ENCODE measurements around the gene CCN5.
A peak's percentile ranks its signal among the peaks of the same experiment; 100 is the strongest.
"Not testable (repeated sequence)": the region's sequence is repeated elsewhere in the genome, so short reads cannot be mapped to it uniquely, and the experiment has no call there.

Gene CCN5, protein sequence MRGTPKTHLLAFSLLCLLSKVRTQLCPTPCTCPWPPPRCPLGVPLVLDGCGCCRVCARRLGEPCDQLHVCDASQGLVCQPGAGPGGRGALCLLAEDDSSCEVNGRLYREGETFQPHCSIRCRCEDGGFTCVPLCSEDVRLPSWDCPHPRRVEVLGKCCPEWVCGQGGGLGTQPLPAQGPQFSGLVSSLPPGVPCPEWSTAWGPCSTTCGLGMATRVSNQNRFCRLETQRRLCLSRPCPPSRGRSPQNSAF

DNA sequence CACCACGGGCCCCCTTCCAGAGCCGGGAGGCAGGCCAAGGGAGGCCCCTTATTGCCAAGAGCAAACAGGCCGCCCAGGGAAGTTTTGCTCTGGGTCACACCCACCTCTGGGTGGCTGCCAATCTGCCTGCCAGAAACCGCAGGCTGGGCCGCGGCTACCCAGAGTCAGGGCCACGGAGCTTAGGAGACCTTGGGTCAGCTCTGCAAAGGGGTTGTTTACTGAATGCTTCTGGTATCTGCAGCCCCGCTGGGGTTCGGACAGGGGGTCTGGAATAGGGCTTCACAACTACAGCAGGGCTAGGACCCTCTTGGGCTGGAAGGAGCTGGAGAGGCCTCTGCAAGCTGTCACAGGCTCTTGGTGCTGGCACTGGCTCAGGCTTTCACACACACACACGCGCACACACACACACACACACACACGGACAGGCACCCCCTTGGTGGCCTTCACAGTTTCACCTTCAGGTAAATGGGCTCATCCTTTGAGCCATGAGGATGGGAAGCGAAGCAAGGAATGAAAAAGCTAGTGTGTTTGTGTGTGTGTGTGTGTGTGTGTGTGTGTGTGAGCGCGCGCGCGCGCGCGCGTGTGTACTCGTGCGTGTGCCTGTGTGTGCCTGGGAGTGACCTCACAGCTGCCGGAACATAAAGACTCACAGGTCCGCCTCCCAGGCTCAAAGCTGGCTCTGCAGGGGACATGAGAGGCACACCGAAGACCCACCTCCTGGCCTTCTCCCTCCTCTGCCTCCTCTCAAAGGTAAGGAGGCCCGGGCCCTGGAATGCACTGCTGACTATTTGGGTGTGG is at the start of gene CCN5:
Gene CCN5 (plus strand): TSS at position 669 of the 798 bp plus-strand sequence. CDS start 22 bp downstream, at position 691.
- no peak for DNase-seq (ENCODE audit: low read depth)

- DNase-seq (ENCODE audit: low read depth) = no peak
These were observed 49.1 kb upstream of the CCN5 start for GRCh38 chr20:44666066-44666465.

DNA sequence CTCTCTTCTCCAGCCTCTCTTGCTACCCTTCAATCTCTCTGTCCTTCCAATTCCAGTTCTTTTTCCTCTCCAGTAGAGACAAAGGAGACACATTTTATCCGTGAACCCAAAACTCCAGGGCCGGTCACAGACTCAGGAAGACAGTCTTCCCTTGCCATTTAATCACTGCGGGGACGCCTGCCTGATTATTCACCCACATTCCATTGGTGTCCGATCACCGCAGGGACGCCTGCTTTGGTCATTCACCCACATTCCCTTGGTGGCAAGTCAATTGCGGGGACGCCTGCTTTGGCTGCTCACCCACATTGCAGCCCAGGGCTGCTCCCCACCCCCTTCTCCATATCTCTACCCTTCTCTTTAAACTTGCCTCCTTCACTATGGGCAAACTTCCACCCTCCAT is 44.3 kb upstream of the CCN5 start:
- DNase-seq (ENCODE audit: low read depth) = not testable (repeated sequence)

GRCh38 chr20:44671541-44671940 is 43.6 kb upstream of the CCN5 start:
- peak; percentile 70 for DNase-seq (ENCODE audit: low read depth)

DNA sequence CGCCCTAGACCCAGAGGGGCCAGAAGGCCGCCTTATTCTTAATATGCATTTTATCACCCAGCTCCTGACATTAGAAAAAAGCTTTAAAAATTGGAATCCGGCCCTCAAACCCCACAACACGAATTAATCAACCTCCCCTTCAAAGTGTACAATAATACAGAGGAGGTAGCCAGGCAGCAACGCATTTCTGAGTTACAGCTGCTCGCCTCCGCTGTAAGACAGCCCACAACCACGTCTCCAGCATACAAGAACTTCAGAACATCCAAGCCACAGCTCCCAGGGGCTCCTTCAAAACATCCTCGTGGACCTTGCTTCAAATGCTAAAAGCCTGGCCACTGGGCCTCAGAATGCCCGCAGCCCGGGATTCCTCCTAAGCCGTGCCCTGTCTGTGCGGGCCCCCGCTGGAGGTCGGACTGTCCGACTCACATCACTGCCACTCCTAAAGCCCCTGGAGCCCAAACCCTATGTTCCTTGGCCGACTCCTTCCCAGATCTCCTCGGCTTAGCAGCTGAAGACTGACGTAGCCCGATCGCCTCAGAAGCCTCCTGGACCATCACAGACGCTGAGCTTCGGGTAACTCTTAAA is 42.8 kb upstream of the CCN5 start:
- DNase-seq (ENCODE audit: low read depth) = not testable (repeated sequence)

DNA sequence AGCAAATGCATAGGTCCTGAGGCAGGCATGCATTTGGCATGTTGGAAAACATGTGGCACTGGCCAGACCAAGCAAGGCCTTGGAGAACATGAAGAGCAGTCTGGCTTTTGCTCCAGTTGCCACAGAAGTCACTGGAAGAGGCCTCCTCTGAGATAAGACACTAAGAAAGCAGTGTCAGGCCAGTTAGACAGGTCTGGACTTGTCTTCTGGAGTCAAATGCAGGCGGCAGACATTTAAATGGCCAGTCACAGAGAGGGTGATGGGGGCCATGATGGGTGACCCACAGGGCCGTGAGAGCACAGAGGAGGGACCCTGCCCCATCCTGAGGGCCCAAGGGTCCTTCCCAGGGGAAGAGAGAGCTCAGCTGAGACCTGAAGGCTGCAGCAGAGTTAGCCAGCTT is 36.9 kb upstream of the CCN5 start:
- DNase-seq (ENCODE audit: low read depth) = no peak

GRCh38 chr20:44678990-44679611 is 36.1 kb upstream of the CCN5 start:
- no peak for DNase-seq (ENCODE audit: low read depth)

DNA sequence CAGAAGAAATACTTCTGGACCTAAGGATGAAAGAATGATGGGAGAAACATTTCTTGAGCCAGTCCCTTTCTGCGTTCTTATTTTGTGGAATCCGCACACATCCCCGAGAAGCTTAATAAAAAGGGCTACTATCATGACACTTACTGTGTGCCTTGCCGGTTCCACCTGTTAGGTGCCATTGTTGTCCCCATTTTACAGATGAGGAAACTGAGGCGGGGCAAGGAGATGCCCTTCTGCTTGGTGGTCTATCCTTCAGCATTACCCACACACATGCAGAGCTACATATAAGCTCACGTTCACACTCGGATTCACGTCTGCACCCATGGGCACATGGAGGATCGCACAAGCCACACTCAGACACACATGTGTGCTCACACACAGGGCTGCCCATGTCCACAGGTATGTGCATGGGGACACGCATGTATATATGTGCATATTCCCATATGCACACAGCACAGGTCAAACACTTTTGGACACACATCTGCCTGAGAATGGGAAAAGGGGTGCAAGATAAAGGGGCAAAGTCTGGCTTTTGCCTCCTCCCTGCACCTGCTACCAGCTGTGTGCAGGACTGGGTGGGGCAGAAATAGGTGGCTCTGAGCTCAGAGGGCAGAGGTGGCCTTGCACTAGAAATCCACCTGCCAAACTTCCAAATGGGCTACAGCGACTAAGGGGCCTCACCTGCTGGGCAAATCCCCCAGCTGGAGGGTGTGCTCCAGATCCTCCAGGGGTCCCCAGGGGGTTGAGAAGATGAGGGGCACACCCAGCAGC is 33.2 kb upstream of the CCN5 start:
- DNase-seq (ENCODE audit: low read depth) = no peak

DNA sequence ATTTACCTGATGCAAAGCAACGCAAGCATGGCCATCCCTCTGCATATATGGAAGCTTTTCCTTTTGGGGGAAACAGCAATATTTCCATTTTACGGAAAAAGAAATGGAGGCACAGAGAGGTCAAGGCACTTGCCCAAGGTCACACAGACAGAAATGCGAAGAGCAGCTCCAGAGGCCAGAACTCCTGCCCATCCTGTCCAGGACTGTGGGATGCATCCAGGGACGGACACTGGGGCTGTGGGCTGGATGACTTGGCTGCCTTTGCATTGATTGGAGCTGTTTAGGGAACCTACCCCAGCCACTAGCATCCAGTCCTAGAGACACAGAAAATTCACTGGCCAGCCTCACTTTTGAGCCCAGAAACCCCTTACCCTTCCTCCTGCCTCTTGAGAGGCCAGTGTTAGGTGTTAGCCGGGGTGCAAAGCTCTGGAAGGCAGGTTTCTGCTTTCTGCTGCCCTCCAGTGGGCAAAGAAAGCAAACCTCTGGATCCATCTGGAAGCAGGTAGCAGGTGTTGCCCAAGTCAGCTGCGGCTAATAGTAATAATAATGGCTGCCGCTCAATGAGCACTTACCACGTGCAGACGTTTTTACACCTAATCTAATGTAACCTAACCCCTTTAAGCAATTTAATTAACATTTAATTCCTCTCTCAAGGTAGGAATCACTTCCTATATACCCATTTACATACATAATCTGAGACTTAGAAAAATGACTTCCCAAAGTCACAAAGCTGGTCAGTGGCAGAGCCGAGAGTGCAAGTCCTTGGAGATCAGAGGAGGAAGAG is 31.7 kb upstream of the CCN5 start:
- peak; percentile 44 for DNase-seq (ENCODE audit: low read depth)

DNA sequence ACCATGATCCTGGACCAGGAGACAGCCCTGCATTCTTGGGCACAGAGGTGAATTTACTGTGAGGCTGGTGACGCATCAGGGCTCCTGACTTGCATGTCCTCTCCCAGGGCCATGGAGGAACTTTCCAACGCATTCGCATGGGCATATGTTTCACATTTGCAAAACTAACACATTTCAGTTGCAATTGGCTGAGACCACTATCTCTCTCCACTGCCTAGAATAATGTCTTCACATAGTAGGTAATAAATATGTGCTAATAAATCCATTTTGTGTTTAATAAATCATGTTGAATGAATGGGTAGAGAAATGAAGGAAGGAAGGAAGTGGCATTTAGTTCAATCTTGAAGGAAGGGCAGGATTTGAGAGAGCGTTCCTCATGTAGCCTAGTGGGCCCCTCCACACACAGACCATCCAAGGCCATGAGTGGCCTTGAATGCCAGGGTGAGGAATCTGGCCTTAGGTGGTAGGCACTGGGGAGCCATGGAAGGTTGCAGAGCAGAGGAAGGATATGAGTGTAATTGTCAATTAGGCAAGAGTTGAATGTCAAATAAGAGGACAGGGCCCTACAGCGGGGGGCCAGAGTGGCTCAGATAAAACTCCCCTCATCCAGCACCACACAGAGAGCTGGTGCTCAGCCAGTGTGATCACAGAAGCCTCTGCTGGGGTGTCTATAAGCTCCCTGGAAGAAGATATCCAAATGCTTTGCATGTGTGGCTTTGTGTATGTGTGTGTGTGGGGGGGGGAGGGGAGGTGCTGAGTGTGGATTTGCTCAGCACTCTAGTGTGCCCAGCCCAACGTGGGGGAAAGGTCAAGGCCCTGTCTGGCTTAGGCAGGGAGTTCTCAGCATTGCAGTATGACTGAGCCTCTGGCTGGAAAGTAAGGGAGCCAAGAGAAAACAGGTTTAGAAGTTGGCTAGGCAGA is 30.9 kb upstream of the CCN5 start:
- DNase-seq (ENCODE audit: low read depth) = no peak

DNA sequence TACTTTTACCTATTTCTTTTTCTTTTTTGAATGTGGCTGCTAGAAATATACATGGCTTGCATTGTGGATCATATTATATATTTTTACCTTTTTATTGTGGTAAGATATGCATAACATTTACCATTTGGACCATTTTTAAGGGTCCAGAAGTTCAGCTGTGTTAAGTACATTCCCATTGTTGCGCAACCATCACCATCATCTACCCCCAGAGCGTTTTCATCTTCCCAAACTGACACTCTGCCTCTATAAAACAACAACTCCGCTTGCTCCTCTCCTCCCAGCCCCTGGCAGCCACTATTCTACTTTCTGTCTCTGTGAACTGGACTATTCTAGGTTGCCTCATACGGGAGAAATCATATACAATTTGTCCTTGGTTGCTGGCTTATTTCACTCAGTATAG is 28.2 kb upstream of the CCN5 start:
- DNase-seq (ENCODE audit: low read depth) = no peak

- no peak for DNase-seq (ENCODE audit: low read depth)
These were observed 27.0 kb upstream of the CCN5 start for GRCh38 chr20:44688053-44688625.

DNA sequence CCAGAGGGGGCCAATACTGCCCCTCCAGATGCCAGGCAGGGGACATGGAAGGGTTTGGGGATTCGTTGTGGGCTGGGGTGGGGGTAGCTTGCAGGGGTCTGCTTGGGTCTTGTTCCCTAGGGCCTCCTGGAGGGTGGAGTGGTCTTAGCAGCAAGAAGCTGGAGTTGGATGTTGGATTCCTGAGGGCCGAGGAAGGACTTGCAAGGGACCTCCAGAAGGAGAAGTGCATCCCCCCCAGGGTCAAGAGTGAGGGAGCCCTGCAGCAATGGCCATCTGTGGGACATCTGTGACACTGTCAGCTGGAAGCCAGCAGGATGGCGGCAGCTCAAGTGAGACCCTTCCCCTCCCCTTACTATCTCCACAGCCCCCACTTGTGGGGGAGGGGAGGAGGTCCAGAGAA is 25.4 kb upstream of the CCN5 start:
- DNase-seq (ENCODE audit: low read depth) = no peak

- no peak for DNase-seq (ENCODE audit: low read depth)
These were observed 24.3 kb upstream of the CCN5 start for GRCh38 chr20:44690781-44691423.

GRCh38 chr20:44691424-44692423 is 23.4 kb upstream of the CCN5 start:
- DNase-seq (ENCODE audit: low read depth) = no peak

DNA sequence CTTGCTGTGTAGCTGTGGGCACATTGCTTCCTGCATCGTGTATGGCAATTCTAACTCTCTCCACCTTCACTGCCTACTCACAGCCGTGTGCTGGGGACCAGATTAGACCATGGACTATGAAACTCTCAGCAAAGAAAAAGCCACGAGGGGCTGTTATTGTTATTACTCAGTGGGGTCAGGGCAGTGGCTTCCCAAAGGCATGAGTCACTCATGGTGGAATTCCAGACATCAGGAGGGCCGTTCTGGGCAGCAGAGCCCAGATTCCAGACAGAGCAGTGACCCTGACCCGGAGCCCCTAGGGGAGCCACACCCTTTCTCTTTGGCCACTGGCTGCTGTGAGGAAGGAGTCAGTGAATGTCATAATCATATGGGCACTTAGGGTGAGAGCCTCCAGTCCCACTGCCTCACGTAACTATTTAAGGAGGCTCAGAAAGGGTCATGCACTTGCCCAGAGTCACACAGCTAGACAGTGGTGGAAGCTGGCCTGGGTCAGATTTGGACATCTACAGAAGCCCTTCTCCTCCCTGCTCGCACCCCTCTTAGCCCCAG is 22.2 kb upstream of the CCN5 start:
- no peak for DNase-seq (ENCODE audit: low read depth)

- no peak for DNase-seq (ENCODE audit: low read depth)
These were observed 21.5 kb upstream of the CCN5 start for GRCh38 chr20:44693627-44694026.

GRCh38 chr20:44694159-44694558 is 21.0 kb upstream of the CCN5 start:
- DNase-seq (ENCODE audit: low read depth) = no peak

Measured in stimulated activated CD4-positive, alpha-beta T cell treated with anti-CD3 and anti-CD28 coated beads, Interleukin-2, amount 100 ng/mL, for 4 hours (primary cell).